Gastrocnemius medialis (tissue), 4 donors: Measurements from ENCODE around the gene FHOD3. TPM values are rescaled to one million over a fixed set of nuclear protein-coding genes. Genes with fewer than 3 reads are reported as not detected.

Experiments used
- ATAC-seq, 2 donors: fragments of 150-250 bp; one replicate each; pipeline ENCODE4 v1.9.1; 2016
- DNase-seq, 2 donors: peaks; one replicate each; pipeline ENCODE4 v3.0.0-alpha.2; 2019
- H3K27ac ChIP-seq, 4 donors: fragments of 200-600 bp; sonication (generic); 1 replicate in 1 of 4; 2 replicates in 3 of 4; pipeline ENCODE4 v1.5.1; 2016 to 2018; ENCODE audit warnings: mild to moderate bottlenecking in 2 of 4, moderate library complexity in 1 of 4
- H3K27me3 ChIP-seq, 3 donors: fragments of 200-600 bp; sonication (generic) in 2 of 3; 1 replicate in 1 of 3; 2 replicates in 2 of 3; pipeline versions ENCODE4 v1.5.1 to v1.6.0; 2016 to 2019; ENCODE audit warnings: mild to moderate bottlenecking in 1 of 3, moderate library complexity in 1 of 3
- H3K36me3 ChIP-seq, 2 donors: fragments of 200-600 bp; sonication (generic) in 1 of 2; one replicate each; pipeline ENCODE4 v1.5.1; 2017 to 2018
- H3K4me1 ChIP-seq, 2 donors: fragments of 200-600 bp; sonication (generic) in 1 of 2; one replicate each; pipeline ENCODE4 v1.5.1; 2016 to 2017; ENCODE audit warnings: mild to moderate bottlenecking in 2 of 2
- H3K4me3 ChIP-seq, 4 donors: fragments of 200-600 bp; sonication (generic) in 3 of 4; 1 replicate in 1 of 4; 2 replicates in 3 of 4; pipeline ENCODE4 v1.5.1; 2016 to 2019; ENCODE audit warnings: mild to moderate bottlenecking in 2 of 4
- H3K9me3 ChIP-seq, 3 donors: fragments of 200-600 bp; sonication (generic) in 2 of 3; 1 replicate in 1 of 3; 2 replicates in 2 of 3; pipeline ENCODE4 v1.5.1; 2016 to 2019
- CTCF ChIP-seq, 5 experiments: fragments of 450-650 bp in 3 of 5; fragments of 200-600 bp in 2 of 5; sonication (generic) in 2 of 5; IDR thresholded peaks in 4 of 5; conservative IDR thresholded peaks in 1 of 5; 1 replicate in 4 of 5; 2 replicates in 1 of 5; pipeline ENCODE4 v1.5.1; 2016 to 2019; ENCODE audit warnings: antibody characterized with exemption in 5 of 5, mild to moderate bottlenecking in 3 of 5, moderate library complexity in 3 of 5
- POLR2A ChIP-seq, 2 donors: fragments of 450-650 bp; IDR thresholded peaks; one replicate each; pipeline ENCODE4 v1.6.1; 2017; ENCODE audit warnings: antibody characterized with exemption in 2 of 2, mild to moderate bottlenecking in 2 of 2, moderate library complexity in 2 of 2
- in situ Hi-C, 4 donors: fragments of 200-750 bp; cut with MboI; loops; one replicate each; pipeline versions ENCODE4 v1.15.0 to v1.8.0; 2017; ENCODE audit warnings: low sequenced_read_pairs in 4 of 4
- intact Hi-C: fragments of 100-400 bp; cut with DNase I; formaldehyde crosslinking; loops from one replicate; pipeline ENCODE4 v1.15.1; 2023; ENCODE audit warnings: low total_unique reads
- total RNA-seq, 4 donors: library from RNA; depleted of rRNA; stranded (reverse); fragments of >200 nt; gene quantifications; one replicate each; pipeline versions ENCODE4 v1.1.0 to v1.2.3, GENCODE V29; 2016

The FHOD3 gene
- total RNA-seq, 4 donors from 2014 or later = 10.0 to 32.5 (median 17.0) TPM

DNA sequence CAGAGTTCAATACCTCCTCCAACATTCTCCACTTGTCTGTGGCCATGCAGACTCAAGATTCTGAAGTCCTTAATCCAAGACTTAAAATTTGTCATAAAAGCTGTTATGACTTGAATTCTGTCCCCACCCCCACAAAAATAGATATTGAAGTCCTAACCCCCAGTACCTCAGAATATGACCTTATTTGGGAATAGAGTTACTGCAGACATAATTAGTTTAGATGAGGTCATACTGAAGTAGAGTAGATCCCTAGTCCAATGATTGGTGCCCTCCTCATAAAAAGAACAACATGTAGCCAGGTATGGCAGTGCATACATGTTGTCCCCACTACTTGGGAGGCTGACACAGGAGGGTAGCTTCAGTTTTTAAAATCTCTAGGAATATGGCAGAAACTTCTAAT is 522.1 kb downstream of the FHOD3 start:
- H3K4me3 ChIP-seq = no peak overlapping the region
- no peak for ATAC-seq
- peaks cover 0 to 4% of the 10 kb centered on the region in 2 donors for H3K36me3 ChIP-seq
- in situ Hi-C loops (loop anchor here in 1 of 4 donors (10.0 kb wide), 1 partner anchor 135 kb away; no protein-coding TSS in a partner anchor), intact Hi-C loops (no loop called here)
- H3K9me3 ChIP-seq = no peaks in the 10 kb centered on the region
- no peaks in the 10 kb centered on the region for H3K27me3 ChIP-seq
- TF ChIP-seq POLR2A (IDR thresholded peaks at IDR 0.05) (no peak), CTCF (IDR thresholded peaks at IDR 0.05 in 4 of 5, conservative IDR thresholded peaks at IDR 0.05 in 1 of 5) (no peak)
- DNase-seq = no peak
- H3K27ac ChIP-seq = no peak overlapping the region
- H3K4me1 ChIP-seq = no peaks in the 10 kb centered on the region

DNA sequence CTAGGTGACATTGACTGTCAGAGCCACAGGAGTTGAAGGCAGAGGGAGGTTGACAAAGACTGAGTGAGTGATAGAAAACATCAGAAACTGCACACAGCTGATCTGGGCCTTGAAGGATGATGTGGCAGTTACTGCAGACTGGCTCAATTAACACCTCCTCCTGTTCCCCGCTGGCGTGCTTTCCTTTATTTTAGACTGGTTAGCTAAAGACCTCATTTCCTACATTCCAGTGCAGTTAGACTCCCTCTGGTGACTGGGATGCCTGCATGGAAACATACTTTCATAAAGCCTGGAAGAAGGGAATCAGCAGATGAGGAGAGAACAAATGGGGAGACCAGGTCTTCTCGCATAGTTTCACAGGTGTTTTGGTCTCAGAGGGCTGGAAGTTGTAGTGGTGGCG is 524.2 kb downstream of the FHOD3 start:
- DNase-seq = no peak
- Histone ChIP-seq H3K4me1 (no peaks in the 10 kb centered on the region), H3K27ac (no peak overlapping the region), H3K9me3 (no peaks in the 10 kb centered on the region), H3K4me3 (no peak overlapping the region), H3K36me3 (peaks cover 0 to 4% of the 10 kb centered on the region in 2 donors), H3K27me3 (no peaks in the 10 kb centered on the region)
- TF ChIP-seq POLR2A (IDR thresholded peaks at IDR 0.05) = no peak
- TF ChIP-seq CTCF (IDR thresholded peaks at IDR 0.05 in 4 of 5, conservative IDR thresholded peaks at IDR 0.05 in 1 of 5) = no peak
- in situ Hi-C loops = no loop called here
- ATAC-seq = no peak
- intact Hi-C loops = no loop called here

DNA sequence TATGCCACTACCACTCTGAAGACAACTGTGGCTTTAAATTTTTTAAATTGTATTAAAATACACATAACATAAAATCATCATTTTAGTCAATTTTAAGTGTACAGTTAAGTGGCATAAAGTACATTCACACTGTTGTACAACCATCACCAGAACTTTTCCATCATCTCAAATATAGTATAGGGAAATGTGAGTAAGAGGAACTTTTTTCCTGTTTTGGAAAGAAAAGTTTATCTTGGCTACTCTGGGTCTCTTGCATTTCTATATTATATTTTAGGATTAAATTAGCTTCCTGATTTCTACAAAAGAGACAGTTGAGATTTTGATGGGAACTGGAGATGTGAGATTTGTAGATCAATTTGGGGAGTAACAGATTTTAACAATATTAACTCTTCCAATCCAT is 528.0 kb downstream of the FHOD3 start:
- H3K36me3 ChIP-seq = no peaks in the 10 kb centered on the region
- no peak for ATAC-seq
- TF ChIP-seq CTCF (IDR thresholded peaks at IDR 0.05 in 4 of 5, conservative IDR thresholded peaks at IDR 0.05 in 1 of 5) = no peak
- no peak for TF ChIP-seq POLR2A (IDR thresholded peaks at IDR 0.05)
- in situ Hi-C loops = no loop called here
- peaks cover 14 to 17% of the 10 kb centered on the region in 2 donors for H3K4me1 ChIP-seq
- intact Hi-C loops = no loop called here
- no peak overlapping the region for H3K27ac ChIP-seq
- H3K4me3 ChIP-seq = no peak overlapping the region
- H3K9me3 ChIP-seq = no peaks in the 10 kb centered on the region
- H3K27me3 ChIP-seq = no peaks in the 10 kb centered on the region
- DNase-seq = no peak

DNA sequence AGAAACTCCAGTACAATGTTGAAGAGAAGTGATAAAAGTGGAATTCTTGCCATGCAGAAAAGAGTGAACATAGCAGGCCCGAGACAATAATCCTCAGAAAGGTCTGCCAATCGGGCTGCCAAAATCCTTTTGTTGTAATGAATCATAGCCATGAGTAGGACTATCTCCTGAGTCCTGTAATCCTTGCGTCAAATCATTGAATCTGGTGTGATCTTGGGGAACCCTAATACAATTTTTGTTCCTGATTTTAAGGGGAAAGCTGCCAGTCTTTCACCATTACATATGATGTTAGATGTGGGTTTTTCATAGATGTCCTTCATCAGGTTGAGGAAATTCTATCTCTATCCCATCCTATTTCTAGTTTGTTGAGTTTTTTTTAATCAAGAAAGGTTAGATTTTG is 529.0 kb downstream of the FHOD3 start:
- H3K27ac ChIP-seq = no peak overlapping the region
- H3K4me3 ChIP-seq = no peak overlapping the region
- H3K27me3 ChIP-seq = no peaks in the 10 kb centered on the region
- H3K36me3 ChIP-seq = no peaks in the 10 kb centered on the region
- TF ChIP-seq CTCF (IDR thresholded peaks at IDR 0.05 in 4 of 5, conservative IDR thresholded peaks at IDR 0.05 in 1 of 5) = no peak
- DNase-seq (no peak), ATAC-seq (no peak)
- intact Hi-C loops (no loop called here), in situ Hi-C loops (no loop called here)
- H3K4me1 ChIP-seq = peaks cover 14 to 18% of the 10 kb centered on the region in 2 donors
- H3K9me3 ChIP-seq = no peaks in the 10 kb centered on the region

GRCh38 chr18:36828157-36828629 is 530.7 kb downstream of the FHOD3 start:
- intact Hi-C loops (loop anchor here (2.0 kb wide), 1 partner anchor 129 kb away; no protein-coding TSS in a partner anchor), in situ Hi-C loops (no loop called here)
- peak; percentile 31 to 46 for ATAC-seq
- H3K27ac ChIP-seq = peak overlapping the region; percentile 80 to 84 (median 82)
- TF ChIP-seq CTCF (IDR thresholded peaks at IDR 0.05 in 4 of 5, conservative IDR thresholded peaks at IDR 0.05 in 1 of 5) (no peak), POLR2A (IDR thresholded peaks at IDR 0.05) (no peak)
- H3K4me1 ChIP-seq = peaks cover 14 to 18% of the 10 kb centered on the region in 2 donors
- peak overlapping the region; percentile 82 to 98 (median 91) for H3K4me3 ChIP-seq
- H3K27me3 ChIP-seq = no peaks in the 10 kb centered on the region
- H3K9me3 ChIP-seq = no peaks in the 10 kb centered on the region
- H3K36me3 ChIP-seq = no peaks in the 10 kb centered on the region
- peak in 1 of 2 donors; percentile 28 for DNase-seq
